Type B pancreatic cell (in vitro differentiated cells): ENCODE results near the gene LORICRIN. TPM values are rescaled to one million over a fixed set of nuclear protein-coding genes. Genes with fewer than 3 reads are reported as not detected.
"Not testable (repeated sequence)": the region's sequence is repeated elsewhere in the genome, so short reads cannot be mapped to it uniquely, and the experiment has no call there.

Experiments used
- DNase-seq: peaks from one replicate; pipeline ENCODE4 v3.0.0; 2021; ENCODE audit warnings: mixed read lengths; ENCODE audit not compliant: unreplicated experiment; ENCODE audit errors: extremely low spot score
- H3K27ac Mint-ChIP-seq: 2 replicates; pipeline ENCODE4 v1.8.0; 2021; ENCODE audit warnings: mild to moderate bottlenecking, mixed read lengths
- H3K27me3 Mint-ChIP-seq: 2 replicates; pipeline ENCODE4 v1.8.0; 2021; ENCODE audit warnings: mixed read lengths
- H3K36me3 Mint-ChIP-seq: 2 replicates; pipeline ENCODE4 v1.8.0; 2021; ENCODE audit warnings: mixed read lengths
- H3K4me1 Mint-ChIP-seq: one replicate; pipeline ENCODE4 v1.8.0; 2021; ENCODE audit warnings: mixed read lengths; ENCODE audit not compliant: unreplicated experiment
- H3K4me3 Mint-ChIP-seq: 2 replicates; pipeline ENCODE4 v1.8.0; 2021; ENCODE audit warnings: mild to moderate bottlenecking, mixed read lengths
- H3K9me3 Mint-ChIP-seq: 2 replicates; pipeline ENCODE4 v1.8.0; 2021; ENCODE audit warnings: mixed read lengths
- total RNA-seq: library from RNA; stranded (reverse); gene quantifications from 2 replicates; pipeline ENCODE4 v1.2.1, GENCODE V29; 2021; ENCODE audit warnings: low replicate concordance
- TF ChIP-seq, protein P1 (sequence below): fragments of 200-600 bp; sonication (generic); conservative IDR thresholded peaks from 2 replicates; pipeline ENCODE4 v1.5.0; 2021; ENCODE audit warnings: antibody characterized with exemption, mild to moderate bottlenecking

Gene LORICRIN
- total RNA-seq, 1 donor from 2014 or later, result not detected

DNA sequence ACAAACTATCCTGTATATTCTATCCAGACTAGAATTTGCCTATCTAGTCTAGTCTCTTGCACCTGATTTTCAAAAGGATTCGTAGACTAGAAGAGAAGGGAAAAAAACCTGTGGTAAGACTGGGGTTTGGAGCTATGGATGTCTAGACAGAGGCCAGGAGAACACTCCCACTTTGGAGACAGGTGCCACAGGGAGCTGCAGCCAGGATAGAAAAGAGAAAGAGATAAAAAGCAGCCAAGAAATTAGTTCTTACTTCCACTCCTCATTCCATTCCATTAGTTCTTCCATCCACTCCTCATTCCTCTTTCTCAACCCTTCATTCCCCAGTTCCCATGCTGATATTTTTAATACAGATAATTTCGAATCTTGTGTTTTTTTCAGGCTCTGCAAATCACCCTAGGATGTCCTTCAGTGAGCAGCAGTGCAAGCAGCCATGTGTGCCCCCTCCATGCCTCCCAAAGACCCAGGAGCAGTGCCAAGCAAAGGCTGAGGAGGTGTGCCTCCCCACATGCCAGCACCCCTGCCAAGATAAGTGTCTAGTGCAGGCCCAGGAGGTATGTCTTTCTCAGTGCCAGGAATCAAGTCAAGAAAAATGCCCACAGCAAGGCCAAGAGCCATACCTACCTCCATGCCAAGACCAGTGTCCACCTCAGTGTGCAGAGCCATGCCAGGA, 41.6 kb upstream of the LORICRIN start:
- Mint-ChIP-seq H3K27ac (no peak overlapping the region), H3K4me1 (peaks cover under 1% of the 10 kb centered on the region), H3K36me3 (no peaks in the 10 kb centered on the region), H3K9me3 (no peaks in the 10 kb centered on the region), H3K27me3 (peaks cover 28% of the 10 kb centered on the region), H3K4me3 (no peak overlapping the region)
- DNase-seq, result no peak
- TF ChIP-seq, protein P1, sequence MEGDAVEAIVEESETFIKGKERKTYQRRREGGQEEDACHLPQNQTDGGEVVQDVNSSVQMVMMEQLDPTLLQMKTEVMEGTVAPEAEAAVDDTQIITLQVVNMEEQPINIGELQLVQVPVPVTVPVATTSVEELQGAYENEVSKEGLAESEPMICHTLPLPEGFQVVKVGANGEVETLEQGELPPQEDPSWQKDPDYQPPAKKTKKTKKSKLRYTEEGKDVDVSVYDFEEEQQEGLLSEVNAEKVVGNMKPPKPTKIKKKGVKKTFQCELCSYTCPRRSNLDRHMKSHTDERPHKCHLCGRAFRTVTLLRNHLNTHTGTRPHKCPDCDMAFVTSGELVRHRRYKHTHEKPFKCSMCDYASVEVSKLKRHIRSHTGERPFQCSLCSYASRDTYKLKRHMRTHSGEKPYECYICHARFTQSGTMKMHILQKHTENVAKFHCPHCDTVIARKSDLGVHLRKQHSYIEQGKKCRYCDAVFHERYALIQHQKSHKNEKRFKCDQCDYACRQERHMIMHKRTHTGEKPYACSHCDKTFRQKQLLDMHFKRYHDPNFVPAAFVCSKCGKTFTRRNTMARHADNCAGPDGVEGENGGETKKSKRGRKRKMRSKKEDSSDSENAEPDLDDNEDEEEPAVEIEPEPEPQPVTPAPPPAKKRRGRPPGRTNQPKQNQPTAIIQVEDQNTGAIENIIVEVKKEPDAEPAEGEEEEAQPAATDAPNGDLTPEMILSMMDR, result no peak

DNA sequence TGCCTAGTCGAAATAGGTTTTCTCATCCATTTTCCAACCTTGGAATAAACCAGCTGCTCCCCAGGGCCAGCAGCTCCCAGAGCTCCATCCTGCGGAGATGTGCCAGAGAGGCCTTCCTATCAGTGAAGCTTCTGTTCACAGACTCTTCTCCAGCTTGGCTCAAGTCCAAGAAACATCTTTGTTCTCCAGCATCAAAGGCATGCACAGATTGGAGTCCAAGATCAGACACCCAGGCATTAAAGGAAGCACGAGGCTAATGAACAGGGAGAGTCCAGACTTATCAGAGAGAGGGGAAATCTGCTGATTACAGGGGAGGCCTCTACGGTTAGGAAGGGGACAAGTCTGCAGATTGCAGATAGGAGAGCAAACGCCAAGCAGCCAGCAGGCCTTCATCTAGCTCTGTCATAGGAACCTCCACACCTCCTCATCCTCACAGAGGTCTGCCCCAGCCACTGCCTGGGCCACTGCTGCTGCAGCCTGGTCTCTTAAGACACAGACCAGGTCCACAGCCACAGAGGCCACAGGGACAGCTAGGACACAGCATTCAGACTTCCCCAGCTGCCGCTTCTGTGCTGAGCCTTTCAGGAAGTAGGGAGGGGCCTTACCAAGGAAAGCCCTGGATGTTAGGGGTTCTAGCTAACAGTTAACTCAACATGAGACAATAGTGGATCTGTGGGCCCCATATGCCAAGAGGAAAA, 38.7 kb upstream of the LORICRIN start:
- no peak overlapping the region for H3K27ac Mint-ChIP-seq

DNA sequence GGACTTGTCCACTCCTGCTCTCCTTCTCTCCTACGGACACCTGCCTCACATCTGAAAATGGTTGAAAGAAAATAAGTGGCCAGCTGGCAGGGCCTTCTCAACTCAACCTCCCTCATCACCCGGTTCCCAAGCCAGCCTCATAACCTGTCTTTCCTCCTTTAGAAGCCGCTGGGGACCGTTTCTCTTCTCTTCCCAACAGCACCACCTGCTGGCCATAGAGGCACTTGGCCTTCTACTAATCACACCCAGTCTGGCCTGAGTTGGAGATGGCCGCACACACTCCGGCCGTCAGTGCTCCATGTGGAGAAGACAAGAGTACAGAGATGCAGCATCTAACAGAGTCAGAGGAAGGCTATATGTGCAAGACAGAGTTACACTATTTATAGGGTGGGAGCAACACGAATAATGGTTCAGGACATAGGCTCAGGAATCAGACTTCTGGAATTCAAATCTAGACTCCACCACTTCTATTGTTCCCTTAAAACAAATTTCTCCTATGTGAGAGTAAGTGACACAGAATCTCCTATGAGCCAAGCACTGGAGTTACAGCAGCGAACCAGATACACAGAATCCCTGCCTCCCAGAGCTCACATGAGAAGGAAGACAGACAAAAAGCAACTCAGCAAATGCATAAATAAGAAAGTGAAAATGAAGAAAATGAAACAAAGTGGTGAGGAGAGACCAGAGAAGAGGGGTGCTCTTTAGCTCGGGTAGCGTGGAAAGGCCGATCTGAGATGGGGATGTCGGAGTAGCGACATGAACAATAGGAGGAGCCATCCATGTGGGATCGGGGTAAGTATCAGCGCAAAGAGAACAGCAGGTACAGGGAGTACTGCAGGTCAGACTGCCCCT, 36.2 kb upstream of the LORICRIN start:
- not testable (repeated sequence) for H3K4me1 Mint-ChIP-seq, H3K4me3 Mint-ChIP-seq, H3K27ac Mint-ChIP-seq, DNase-seq, H3K9me3 Mint-ChIP-seq, H3K36me3 Mint-ChIP-seq
- TF ChIP-seq, protein P1, result peak; percentile 85
- H3K27me3 Mint-ChIP-seq, result peaks cover 26% of the 10 kb centered on the region

More for the DNA sequence above, 38.7 kb upstream of the LORICRIN start:
- no peaks in the 10 kb centered on the region for H3K36me3 Mint-ChIP-seq
- DNase-seq, result no peak
- no peak overlapping the region for H3K4me3 Mint-ChIP-seq
- peaks cover 4% of the 10 kb centered on the region for H3K4me1 Mint-ChIP-seq
- TF ChIP-seq, protein P1, result no peak
- peaks cover 37% of the 10 kb centered on the region for H3K27me3 Mint-ChIP-seq
- H3K9me3 Mint-ChIP-seq, result no peaks in the 10 kb centered on the region

DNA sequence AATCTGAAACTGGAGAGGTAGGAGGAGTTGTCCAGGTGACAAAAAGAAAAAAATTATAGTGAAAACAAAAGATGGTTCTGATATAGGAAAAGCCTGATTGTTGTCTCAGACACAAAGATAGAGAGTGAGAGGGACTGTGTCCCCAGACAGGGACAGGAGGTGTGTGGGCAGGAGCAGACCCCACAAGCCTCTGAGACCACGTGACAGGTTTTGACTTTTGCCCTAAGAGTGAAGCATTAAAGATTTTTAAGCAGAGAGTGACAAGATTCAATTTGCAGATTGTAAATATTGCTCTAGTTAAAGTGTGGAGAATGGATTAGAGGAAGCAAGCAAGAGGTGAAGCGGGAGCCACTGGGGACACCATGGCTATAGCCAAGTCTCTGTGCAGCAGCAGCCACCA, 31.7 kb upstream of the LORICRIN start:
- peaks cover 35% of the 10 kb centered on the region for H3K27me3 Mint-ChIP-seq
- no peak for DNase-seq
- no peaks in the 10 kb centered on the region for H3K9me3 Mint-ChIP-seq
- H3K4me1 Mint-ChIP-seq, result peaks cover 4% of the 10 kb centered on the region
- H3K4me3 Mint-ChIP-seq, result no peak overlapping the region
- no peak overlapping the region for H3K27ac Mint-ChIP-seq
- TF ChIP-seq, protein P1, result no peak
- H3K36me3 Mint-ChIP-seq, result no peaks in the 10 kb centered on the region

DNA sequence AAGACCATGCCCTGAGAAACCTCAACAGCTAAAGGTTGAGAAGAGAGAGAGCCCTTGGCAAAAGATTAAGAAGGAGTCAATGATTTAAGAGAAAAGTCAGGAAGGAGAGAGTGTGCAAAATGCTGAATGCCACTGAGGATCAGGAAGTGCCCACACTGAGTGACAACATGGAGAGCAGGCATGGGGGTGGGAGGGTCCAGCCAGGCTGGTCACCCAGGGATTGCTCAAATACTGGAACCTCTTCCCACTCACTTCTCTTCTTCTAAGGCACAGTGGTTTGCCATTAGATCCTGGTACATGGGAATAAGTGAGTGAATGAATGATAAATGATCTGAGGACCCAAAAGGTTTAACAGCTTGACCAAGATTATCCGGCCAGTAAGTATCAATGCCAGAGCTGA, 31.0 kb upstream of the LORICRIN start:
- Mint-ChIP-seq H3K27me3 (peaks cover 32% of the 10 kb centered on the region), H3K4me3 (no peak overlapping the region), H3K27ac (no peak overlapping the region), H3K9me3 (no peaks in the 10 kb centered on the region), H3K4me1 (no peaks in the 10 kb centered on the region), H3K36me3 (no peaks in the 10 kb centered on the region)
- DNase-seq, result no peak
- TF ChIP-seq, protein P1, result no peak
